HCT116 (cell line): Measurements from ENCODE around the gene DNALI1. TPM values are rescaled to one million over a fixed set of nuclear protein-coding genes. Genes with fewer than 3 reads are reported as not detected.

Experiments
- ATAC-seq: fragments of 200-7000 bp; cut with Tn5 transposase; 2 replicates; pipeline ENCODE4 v1.9.1; 2020; ENCODE audit warnings: mild to moderate bottlenecking, moderate library complexity
- BruUV-seq: library from RNA; stranded (reverse); fragments of 400-500 nt; replicated peaks from 2 replicates; lab custom pipeline; 2021; lab: Mats Ljungman, UMichigan
- CTCF ChIA-PET: fragments of 300-600 bp; sonication (Branson Sonifier 250); formaldehyde crosslinking; loops from one replicate; lab custom pipeline; 2021; ENCODE audit warnings: antibody characterized with exemption; lab: Charles Lee
- POLR2A ChIA-PET: fragments of 300-600, 350-600 bp; sonication (Branson Sonifier 250); formaldehyde crosslinking; loops from one replicate; lab custom pipeline; 2021; ENCODE audit warnings: antibody characterized with exemption; lab: Charles Lee
- RAD21 ChIA-PET, 2 experiments: fragments of 300-600 bp; sonication (Branson Sonifier 250); formaldehyde crosslinking; loops; one replicate each; lab custom pipeline; 2023; ENCODE audit warnings: low total read pairs in 2 of 2; ENCODE audit not compliant: uncharacterized antibody in 2 of 2, unreplicated experiment in 2 of 2, low non-redundant PET in 1 of 2; lab: Charles Lee
- DNase-seq: peaks from one replicate; pipeline ENCODE4 v3.0.0-alpha.2; 2010; ENCODE audit warnings: low read depth, low spot score
- H2AFZ ChIP-seq: fragments of 200-600 bp; shearing (Covaris generic), sonication (generic); 2 replicates; pipeline ENCODE4 v1.6.1; 2017; ENCODE audit warnings: low read depth, mixed run types, mixed read lengths, antibody characterized with exemption, low read length; ENCODE audit not compliant: poor library complexity, severe bottlenecking
- H3K27ac ChIP-seq: 2 replicates; pipeline ENCODE4 v1.5.1; 2012; ENCODE audit warnings: low read depth, low read length
- H3K27me3 ChIP-seq: fragments of 200-600 bp; sonication (generic); 2 replicates; pipeline ENCODE4 v1.6.1; 2016; ENCODE audit warnings: mixed run types, low read length, mixed read lengths; ENCODE audit not compliant: insufficient read depth
- H3K36me3 ChIP-seq, 2 experiments: fragments of 200-500 bp in 1 of 2; fragments of 200-600 bp in 1 of 2; sonication (Bioruptor generic) in 1 of 2; sonication (generic) in 1 of 2; 2 replicates each; pipeline versions ENCODE4 v1.5.1 to v1.6.1; 2014 to 2016; ENCODE audit warnings: low read length in 2 of 2, inconsistent platforms in 1 of 2, mixed read lengths in 1 of 2, mixed run types in 1 of 2; ENCODE audit not compliant: insufficient read depth in 2 of 2, control insufficient read depth in 1 of 2
- H3K4me1 ChIP-seq, 2 experiments: fragments of 200-600 bp in 1 of 2; sonication (generic) in 1 of 2; 2 replicates each; pipeline versions ENCODE4 v1.5.1 to v1.6.1; 2012 to 2017; ENCODE audit warnings: low read length in 2 of 2, inconsistent platforms in 1 of 2, mild to moderate bottlenecking in 1 of 2, mixed read lengths in 1 of 2, mixed run types in 1 of 2, moderate library complexity in 1 of 2; ENCODE audit not compliant: insufficient read depth in 2 of 2, control insufficient read depth in 1 of 2
- H3K4me2 ChIP-seq: fragments of 200-600 bp; sonication (generic); 2 replicates; pipeline ENCODE4 v1.6.1; 2017; ENCODE audit warnings: mixed run types, low read length, mixed read lengths
- H3K4me3 ChIP-seq, 2 experiments: fragments of 200-600 bp in 1 of 2; sonication (generic) in 1 of 2; replicated peaks in 1 of 2; 2 replicates each; pipeline ENCODE4 v1.5.1; 2011 to 2016; ENCODE audit warnings: low read length in 2 of 2, control low read depth in 1 of 2, low read depth in 1 of 2, mild to moderate bottlenecking in 1 of 2, mixed read lengths in 1 of 2, mixed run types in 1 of 2
- H3K79me2 ChIP-seq: fragments of 200-600 bp; sonication (generic); 2 replicates; pipeline ENCODE4 v1.6.1; 2017; ENCODE audit warnings: mild to moderate bottlenecking, mixed run types, low read length, moderate library complexity, mixed read lengths; ENCODE audit not compliant: insufficient read depth
- H3K9ac ChIP-seq: fragments of 200-600 bp; sonication (generic); 2 replicates; pipeline ENCODE4 v1.6.1; 2016; ENCODE audit warnings: low read length, mixed read lengths
- H3K9me2 ChIP-seq: fragments of 200-600 bp; sonication (generic), shearing (Covaris generic); 2 replicates; pipeline ENCODE4 v1.6.1; 2017; ENCODE audit warnings: mixed run types, mild to moderate bottlenecking, moderate library complexity; ENCODE audit not compliant: insufficient read depth
- H3K9me3 ChIP-seq, 2 experiments: fragments of 200-500 bp in 1 of 2; fragments of 200-600 bp in 1 of 2; sonication (Bioruptor generic) in 1 of 2; sonication (generic) in 1 of 2; 2 replicates each; pipeline ENCODE4 v1.6.1; 2014 to 2017; ENCODE audit warnings: low read length in 2 of 2, mixed read lengths in 2 of 2, inconsistent platforms in 1 of 2, low read depth in 1 of 2, mild to moderate bottlenecking in 1 of 2, mixed run types in 1 of 2, moderate library complexity in 1 of 2; ENCODE audit not compliant: control insufficient read depth in 1 of 2, insufficient read depth in 1 of 2
- H4K20me1 ChIP-seq: fragments of 200-600 bp; sonication (generic), shearing (Covaris generic); 2 replicates; pipeline ENCODE4 v1.6.1; 2017; ENCODE audit warnings: mixed run types, mild to moderate bottlenecking, moderate library complexity; ENCODE audit not compliant: insufficient read depth
- CBX3 ChIP-seq: IDR thresholded peaks from 2 replicates; pipeline ENCODE4 v1.6.1; 2012; ENCODE audit warnings: low read depth
- CEBPB ChIP-seq: IDR thresholded peaks from 2 replicates; pipeline ENCODE4 v1.6.1; 2012; ENCODE audit warnings: low read depth
- ELF1 ChIP-seq: IDR thresholded peaks from 2 replicates; pipeline ENCODE4 v1.6.1; 2012; ENCODE audit warnings: low read depth, borderline replicate concordance
- EZH2 ChIP-seq: fragments of 200-600 bp; sonication (generic); IDR thresholded peaks from 2 replicates; pipeline ENCODE4 v1.6.1; 2017; ENCODE audit warnings: antibody characterized with exemption, mixed run types
- JUND ChIP-seq: IDR thresholded peaks from 2 replicates; pipeline ENCODE4 v1.6.1; 2012
- POLR2A ChIP-seq: IDR thresholded peaks from 2 replicates; pipeline ENCODE4 v1.7.0; 2011; ENCODE audit warnings: borderline replicate concordance; ENCODE audit not compliant: insufficient read depth, insufficient read length; ENCODE audit errors: extremely low read depth
- POLR2AphosphoS5 ChIP-seq: IDR thresholded peaks from 2 replicates; pipeline ENCODE4 v1.6.1; 2011; ENCODE audit warnings: mild to moderate bottlenecking, low read depth, low read length, moderate library complexity
- ZFX ChIP-seq: fragments of 450-650 bp; IDR thresholded peaks from 2 replicates; pipeline ENCODE4 v1.6.1; 2017
- intact Hi-C: fragments of 100-400 bp; cut with micrococcal nuclease; formaldehyde crosslinking; loops from 2 replicates; pipeline ENCODE4 v1.10.0; 2022
- total RNA-seq: library from RNA; stranded (reverse); gene quantifications from one replicate; pipeline ENCODE4 v1.2.1, GENCODE V29; 2021; ENCODE audit not compliant: unreplicated experiment
- TF ChIP-seq, protein P1 (sequence below): IDR thresholded peaks from 2 replicates; pipeline ENCODE4 v1.6.1; 2012
- TF ChIP-seq, protein P2 (sequence below): IDR thresholded peaks from 2 replicates; pipeline ENCODE4 v1.6.1; 2012; ENCODE audit warnings: low read depth

Gene DNALI1
- total RNA-seq, 1 experiment from 2014 or later: 0.64 TPM

DNA sequence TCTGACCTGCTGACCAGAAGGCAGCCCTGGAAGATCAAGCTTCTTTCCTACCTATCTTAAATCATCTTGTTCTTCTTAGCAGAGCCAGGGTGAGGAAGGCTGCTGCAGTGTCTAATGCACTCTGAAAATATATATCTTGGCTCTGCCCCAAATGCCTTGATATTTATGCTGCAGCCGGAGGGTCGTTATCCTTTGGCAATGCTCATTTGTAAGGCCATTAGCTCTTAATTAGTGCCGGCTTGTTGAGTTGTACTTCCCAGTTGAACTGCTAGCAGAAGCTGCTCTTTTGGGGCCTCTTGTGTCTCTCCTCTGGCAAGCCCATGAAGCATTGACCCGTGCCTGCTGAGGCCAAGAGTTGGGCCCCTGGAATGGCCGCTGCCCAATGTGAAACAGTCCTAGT, 43.2 kb downstream of the DNALI1 start:
- H2AFZ ChIP-seq: no peak overlapping the region
- H3K4me1 ChIP-seq: peaks cover 4 to 7% of the 10 kb centered on the region in 2 experiments; a peak in 2 of 4 replicates
- no peaks in the 10 kb centered on the region for H3K36me3 ChIP-seq
- no peak overlapping the region for H3K27ac ChIP-seq
- no peaks in the 10 kb centered on the region; the same call in 1 of the 2 replicates for H4K20me1 ChIP-seq
- RAD21 ChIA-PET: no interaction called here
- H3K27me3 ChIP-seq: no peaks in the 10 kb centered on the region
- BruUV-seq: no TSS peak
- H3K4me3 ChIP-seq: no peak overlapping the region
- H3K9me2 ChIP-seq: no peaks in the 10 kb centered on the region
- no peaks in the 10 kb centered on the region for H3K9me3 ChIP-seq
- POLR2A ChIA-PET: no interaction called here
- no peak overlapping the region for H3K4me2 ChIP-seq
- TF ChIP-seq POLR2AphosphoS5 (no peak), POLR2A (no peak), ZFX (no peak), JUND (no peak), CEBPB (no peak), ELF1 (no peak), EZH2 (no peak), CBX3 (no peak)
- TF ChIP-seq, protein P1, sequence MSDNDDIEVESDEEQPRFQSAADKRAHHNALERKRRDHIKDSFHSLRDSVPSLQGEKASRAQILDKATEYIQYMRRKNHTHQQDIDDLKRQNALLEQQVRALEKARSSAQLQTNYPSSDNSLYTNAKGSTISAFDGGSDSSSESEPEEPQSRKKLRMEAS: no peak
- TF ChIP-seq, protein P2, sequence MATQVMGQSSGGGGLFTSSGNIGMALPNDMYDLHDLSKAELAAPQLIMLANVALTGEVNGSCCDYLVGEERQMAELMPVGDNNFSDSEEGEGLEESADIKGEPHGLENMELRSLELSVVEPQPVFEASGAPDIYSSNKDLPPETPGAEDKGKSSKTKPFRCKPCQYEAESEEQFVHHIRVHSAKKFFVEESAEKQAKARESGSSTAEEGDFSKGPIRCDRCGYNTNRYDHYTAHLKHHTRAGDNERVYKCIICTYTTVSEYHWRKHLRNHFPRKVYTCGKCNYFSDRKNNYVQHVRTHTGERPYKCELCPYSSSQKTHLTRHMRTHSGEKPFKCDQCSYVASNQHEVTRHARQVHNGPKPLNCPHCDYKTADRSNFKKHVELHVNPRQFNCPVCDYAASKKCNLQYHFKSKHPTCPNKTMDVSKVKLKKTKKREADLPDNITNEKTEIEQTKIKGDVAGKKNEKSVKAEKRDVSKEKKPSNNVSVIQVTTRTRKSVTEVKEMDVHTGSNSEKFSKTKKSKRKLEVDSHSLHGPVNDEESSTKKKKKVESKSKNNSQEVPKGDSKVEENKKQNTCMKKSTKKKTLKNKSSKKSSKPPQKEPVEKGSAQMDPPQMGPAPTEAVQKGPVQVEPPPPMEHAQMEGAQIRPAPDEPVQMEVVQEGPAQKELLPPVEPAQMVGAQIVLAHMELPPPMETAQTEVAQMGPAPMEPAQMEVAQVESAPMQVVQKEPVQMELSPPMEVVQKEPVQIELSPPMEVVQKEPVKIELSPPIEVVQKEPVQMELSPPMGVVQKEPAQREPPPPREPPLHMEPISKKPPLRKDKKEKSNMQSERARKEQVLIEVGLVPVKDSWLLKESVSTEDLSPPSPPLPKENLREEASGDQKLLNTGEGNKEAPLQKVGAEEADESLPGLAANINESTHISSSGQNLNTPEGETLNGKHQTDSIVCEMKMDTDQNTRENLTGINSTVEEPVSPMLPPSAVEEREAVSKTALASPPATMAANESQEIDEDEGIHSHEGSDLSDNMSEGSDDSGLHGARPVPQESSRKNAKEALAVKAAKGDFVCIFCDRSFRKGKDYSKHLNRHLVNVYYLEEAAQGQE: no peak
- intact Hi-C loops: loop anchor here (5.0 kb wide), 1 partner anchor 128 kb away; the partner anchor contains the start of gene ZC3H12A
- H3K79me2 ChIP-seq: peaks cover 8% of the 10 kb centered on the region
- CTCF ChIA-PET: no interaction called here
- H3K9ac ChIP-seq: no peak overlapping the region
- DNase-seq (no peak), ATAC-seq (no peak)
